Muscle of leg (tissue), 11 donors: ENCODE results near the gene TTC27. TPM values are rescaled to one million over a fixed set of nuclear protein-coding genes. Genes with fewer than 3 reads are reported as not detected.

Experiments used
- DNase-seq: peaks from one replicate; pipeline ENCODE4 v3.0.0; 2013
- H3K27ac ChIP-seq: one replicate; pipeline ENCODE4 v1.5.1; 2013; ENCODE audit warnings: mild to moderate bottlenecking, low read length, control low read depth
- H3K27me3 ChIP-seq: one replicate; pipeline ENCODE4 v1.6.1; 2013; ENCODE audit warnings: low read length; ENCODE audit not compliant: control insufficient read depth, insufficient read depth
- H3K36me3 ChIP-seq: one replicate; pipeline ENCODE4 v1.6.1; 2013; ENCODE audit warnings: low read length; ENCODE audit not compliant: control insufficient read depth, insufficient read depth
- H3K4me1 ChIP-seq: one replicate; pipeline ENCODE4 v1.6.1; 2013; ENCODE audit warnings: low read length; ENCODE audit not compliant: control insufficient read depth, insufficient read depth
- H3K4me3 ChIP-seq: one replicate; pipeline ENCODE4 v1.5.1; 2013; ENCODE audit warnings: low read length, control low read depth
- H3K9me3 ChIP-seq: replicated peaks from 2 replicates; pipeline ENCODE4 v1.6.1; 2013; ENCODE audit warnings: low read depth, low read length; ENCODE audit not compliant: control insufficient read depth
- WGBS: methylation state at CpG from one replicate; pipeline ENCODE4 v1.1.5; 2013; ENCODE audit warnings: missing lambda C conversion rate; ENCODE audit not compliant: insufficient coverage; 5-methylcytosine and 5-hydroxymethylcytosine counted together
- polyA plus RNA-seq, 8 donors: library from polyadenylated mRNA; unstranded; fragments of 120-200 nt; gene quantifications; one replicate each; pipeline versions ENCODE4 v1.2.1 to v1.2.3, GENCODE V29; 2013; ENCODE audit warnings: inconsistent platforms in 1 of 8, low replicate concordance in 1 of 8; ENCODE audit not compliant: insufficient read length in 8 of 8, insufficient read depth in 1 of 8
- total RNA-seq: library from RNA; stranded (reverse); fragments of 120-200 nt; gene quantifications from one replicate; pipeline ENCODE4 v1.2.4, GENCODE V29; 2013

The TTC27 gene
- total and polyA plus RNA-seq, 9 donors = 13.0 to 21.8 (median 16.3) TPM

DNA sequence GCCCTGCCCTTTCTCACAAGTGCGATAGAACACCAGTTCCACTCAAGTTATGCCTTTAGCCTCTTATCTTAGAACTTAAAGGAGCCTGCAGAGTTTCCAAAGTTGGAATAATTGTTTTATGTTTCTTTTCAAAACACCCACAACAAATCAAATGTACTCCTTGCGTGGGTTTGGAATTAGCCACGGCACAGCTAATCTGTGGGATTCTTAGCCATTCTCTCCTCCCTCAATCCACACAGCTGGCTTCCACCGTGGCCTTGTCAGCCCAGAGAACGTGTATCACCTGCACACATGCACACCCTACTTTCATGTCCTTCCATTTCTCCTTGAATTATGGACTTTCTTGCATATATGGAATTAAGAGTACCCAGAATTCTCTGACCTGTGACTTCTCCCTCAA lies 183.8 kb downstream of the TTC27 start:
- Histone ChIP-seq H3K4me3 (no peak overlapping the region), H3K4me1 (no peaks in the 10 kb centered on the region), H3K9me3 (no peaks in the 10 kb centered on the region), H3K36me3 (peaks cover 6% of the 10 kb centered on the region), H3K27ac (no peak overlapping the region), H3K27me3 (no peaks in the 10 kb centered on the region)
- DNase-seq = no peak
- WGBS = 60% methylated on average over 2 of the region's 5 CpGs

DNA sequence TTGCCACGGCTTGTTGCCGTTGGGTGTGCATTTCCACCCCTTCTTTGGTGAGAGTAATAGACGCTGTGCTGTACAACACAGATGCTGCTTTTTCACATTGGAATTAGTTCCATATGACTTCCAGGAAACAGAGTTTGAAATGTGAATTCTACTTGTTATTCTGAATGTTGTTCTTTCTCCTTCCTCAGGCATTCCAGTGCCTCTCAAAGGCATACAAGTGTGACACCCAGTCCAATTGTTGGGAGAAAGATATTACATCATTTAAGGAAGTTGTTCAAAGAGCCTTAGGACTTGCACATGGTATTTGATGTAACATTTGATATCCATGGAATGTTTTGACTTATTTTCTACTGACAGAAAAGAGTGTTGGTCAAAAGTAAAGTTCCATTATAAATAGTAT lies 184.5 kb downstream of the TTC27 start:
- peaks cover 6% of the 10 kb centered on the region for H3K36me3 ChIP-seq
- no peaks in the 10 kb centered on the region for H3K9me3 ChIP-seq
- H3K27ac ChIP-seq = peak overlapping the region; percentile 38
- WGBS = no CpG with 5 or more reads among the region's 3 CpGs
- no peaks in the 10 kb centered on the region for H3K4me1 ChIP-seq
- H3K4me3 ChIP-seq = no peak overlapping the region
- peak; percentile 68 for DNase-seq
- H3K27me3 ChIP-seq = no peaks in the 10 kb centered on the region

DNA sequence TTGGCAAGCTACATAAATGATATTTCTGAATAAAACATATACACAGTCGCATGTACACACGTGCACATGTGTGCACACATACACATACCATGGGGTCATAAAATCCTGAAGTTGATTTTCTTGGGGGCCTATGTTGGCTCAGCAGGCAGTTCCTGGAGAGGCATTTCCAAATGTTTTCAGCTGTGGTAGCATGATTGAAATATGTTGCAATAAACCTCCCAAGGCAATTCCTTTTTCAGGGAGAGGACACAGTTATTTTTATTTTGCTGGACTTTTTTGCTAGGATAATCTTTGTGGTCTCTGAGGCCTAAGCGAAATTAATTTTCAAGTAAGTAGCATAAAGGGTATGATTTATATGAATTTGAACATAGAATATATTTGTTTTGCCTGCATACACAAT lies 192.2 kb downstream of the TTC27 start:
- WGBS = no CpG with 5 or more reads among the region's 3 CpGs
- no peaks in the 10 kb centered on the region for H3K9me3 ChIP-seq
- no peaks in the 10 kb centered on the region for H3K36me3 ChIP-seq
- H3K27me3 ChIP-seq = no peaks in the 10 kb centered on the region
- no peak overlapping the region for H3K27ac ChIP-seq
- peaks cover under 1% of the 10 kb centered on the region for H3K4me1 ChIP-seq
- no peak for DNase-seq
- H3K4me3 ChIP-seq = no peak overlapping the region

DNA sequence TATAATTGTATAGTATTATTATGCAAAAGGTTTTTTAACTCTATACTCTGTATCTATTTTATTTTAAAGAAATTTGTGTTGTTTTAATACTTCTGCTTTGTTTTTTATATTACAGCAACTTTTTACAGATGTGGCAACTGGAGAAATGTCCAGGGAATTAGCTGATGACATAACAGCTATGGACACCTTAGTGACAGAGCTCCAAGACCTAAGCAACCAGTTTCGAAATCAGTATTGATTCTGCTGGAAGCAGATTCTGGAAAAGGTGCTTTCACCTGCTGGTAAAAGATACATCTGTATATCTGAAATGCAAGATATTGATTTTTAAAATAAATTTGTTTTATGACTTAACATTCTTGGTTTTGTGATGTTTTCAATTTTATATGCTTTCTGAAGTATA lies 192.9 kb downstream of the TTC27 start:
- no CpG with 5 or more reads among the region's 1 CpG for WGBS

DNA sequence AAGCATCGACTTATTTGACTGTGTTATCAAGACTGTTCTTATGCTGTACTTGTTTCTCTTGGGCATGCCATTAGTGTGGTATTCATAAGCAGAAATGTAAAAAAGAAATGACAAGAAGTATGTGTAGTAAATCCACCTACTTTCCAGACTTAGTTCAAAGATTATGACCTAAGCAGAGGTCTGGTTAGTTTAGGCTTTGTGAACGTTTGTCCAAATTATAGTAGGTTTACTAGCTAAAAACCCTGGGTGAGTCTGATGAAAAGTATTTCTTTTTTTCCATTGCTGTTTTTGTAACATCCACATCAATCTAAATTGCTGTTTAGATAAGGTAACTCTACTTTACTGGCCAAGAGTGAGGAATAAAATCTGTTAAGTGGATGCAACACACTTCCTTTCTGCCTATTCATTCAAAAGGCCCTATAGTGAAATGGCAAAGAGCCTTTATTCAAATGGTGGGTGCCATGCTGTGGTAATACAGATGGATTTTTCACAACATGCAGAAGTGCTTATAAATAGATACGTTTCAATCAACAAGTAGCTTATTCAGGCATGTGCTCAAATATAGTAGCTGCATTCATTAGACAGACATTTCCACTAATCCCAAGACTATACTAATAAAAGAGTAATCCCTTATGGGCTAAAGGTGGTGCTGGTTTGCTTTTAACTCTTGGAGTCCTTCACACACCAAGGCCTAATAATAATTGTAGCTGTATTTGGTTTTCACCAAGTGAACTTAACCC lies 196.4 kb downstream of the TTC27 start:
- peak; percentile 41 for DNase-seq
- 100% methylated on average over 1 of the region's 3 CpGs for WGBS
- no peak overlapping the region for H3K4me3 ChIP-seq
- no peak overlapping the region for H3K27ac ChIP-seq
- peaks cover 4% of the 10 kb centered on the region for H3K9me3 ChIP-seq
- H3K27me3 ChIP-seq = no peaks in the 10 kb centered on the region
- H3K4me1 ChIP-seq = peaks cover 12% of the 10 kb centered on the region
- H3K36me3 ChIP-seq = no peaks in the 10 kb centered on the region

More for the DNA sequence above, 192.9 kb downstream of the TTC27 start:
- no peak overlapping the region for H3K27ac ChIP-seq
- peaks cover 5% of the 10 kb centered on the region for H3K4me1 ChIP-seq
- no peak overlapping the region for H3K4me3 ChIP-seq
- DNase-seq = no peak
- H3K36me3 ChIP-seq = no peaks in the 10 kb centered on the region
- H3K9me3 ChIP-seq = no peaks in the 10 kb centered on the region
- H3K27me3 ChIP-seq = no peaks in the 10 kb centered on the region

DNA sequence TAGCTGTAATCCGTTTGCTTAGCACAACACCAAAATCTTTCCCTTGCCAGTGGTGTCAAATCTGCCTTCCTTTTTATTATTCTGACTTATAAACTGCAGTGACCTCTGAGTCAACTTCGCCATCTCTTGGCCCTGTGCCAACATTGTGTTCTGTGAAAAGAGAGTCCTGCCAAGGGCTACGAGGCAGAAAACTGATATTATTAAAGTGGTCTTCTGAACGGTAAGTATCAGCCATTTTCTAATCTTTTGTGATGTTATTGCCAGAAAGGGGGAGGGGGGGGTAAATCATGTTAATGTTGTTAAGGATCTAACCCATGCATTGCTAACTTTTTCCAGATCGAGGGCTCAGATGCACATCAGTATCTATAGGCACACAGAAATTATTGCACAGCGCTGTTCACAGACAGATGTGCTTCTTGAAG lies 197.5 kb downstream of the TTC27 start:
- Histone ChIP-seq H3K36me3 (no peaks in the 10 kb centered on the region), H3K4me3 (no peak overlapping the region), H3K27ac (peak overlapping the region; percentile 38), H3K9me3 (peaks cover 5% of the 10 kb centered on the region), H3K4me1 (peaks cover 12% of the 10 kb centered on the region), H3K27me3 (no peaks in the 10 kb centered on the region)
- WGBS = 16% methylated on average over 2 of the region's 6 CpGs
- peak; percentile 67 for DNase-seq

DNA sequence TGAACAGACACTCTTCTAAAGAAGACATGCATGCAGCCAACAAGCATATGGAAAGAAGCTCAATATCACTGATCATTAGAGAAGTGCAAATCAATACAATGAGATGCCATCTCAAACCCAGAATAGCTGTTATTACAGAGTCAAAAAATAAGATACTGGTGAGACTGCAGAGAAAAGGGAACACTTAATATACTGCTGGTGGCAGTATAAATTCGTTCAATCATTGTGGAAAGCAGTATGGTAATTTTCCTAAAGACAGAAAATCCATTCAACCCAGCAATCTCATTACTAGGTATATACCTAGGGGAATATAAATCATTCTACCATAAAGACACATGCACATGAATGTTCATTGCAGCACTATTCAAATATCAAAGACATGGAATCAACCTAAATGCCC lies 202.3 kb downstream of the TTC27 start:
- H3K36me3 ChIP-seq = no peaks in the 10 kb centered on the region
- peaks cover 12% of the 10 kb centered on the region for H3K4me1 ChIP-seq
- H3K4me3 ChIP-seq = no peak overlapping the region
- H3K27me3 ChIP-seq = no peaks in the 10 kb centered on the region
- WGBS = no CpG with 5 or more reads among the region's 1 CpG
- H3K27ac ChIP-seq = no peak overlapping the region
- DNase-seq = no peak
- H3K9me3 ChIP-seq = peaks cover 5% of the 10 kb centered on the region

DNA sequence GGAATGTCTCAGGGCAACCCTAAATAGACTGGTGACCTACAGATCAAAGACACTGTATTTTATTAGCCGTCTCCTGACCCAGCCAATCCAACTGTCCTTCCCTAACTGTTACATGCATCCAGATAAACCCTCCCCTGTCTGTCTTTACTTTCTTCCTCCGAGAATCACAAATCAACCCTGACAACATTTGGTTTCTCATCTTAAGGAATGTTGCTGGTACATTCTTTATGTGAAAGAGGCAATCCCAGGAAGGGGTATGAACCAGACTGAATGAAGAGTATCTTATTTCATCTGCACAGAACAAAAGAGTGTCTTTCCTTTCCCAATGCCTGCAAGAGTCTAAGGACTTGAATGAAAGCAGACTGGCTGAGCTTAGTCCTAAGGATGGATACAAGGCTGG lies 205.0 kb downstream of the TTC27 start:
- no peak overlapping the region for H3K4me3 ChIP-seq
- peaks cover 7% of the 10 kb centered on the region for H3K4me1 ChIP-seq
- no peak overlapping the region for H3K27ac ChIP-seq
- H3K36me3 ChIP-seq = no peaks in the 10 kb centered on the region
- peaks cover 5% of the 10 kb centered on the region for H3K9me3 ChIP-seq
- WGBS = 50% methylated on average over 1 of the region's 2 CpGs
- DNase-seq = no peak
- H3K27me3 ChIP-seq = no peaks in the 10 kb centered on the region

DNA sequence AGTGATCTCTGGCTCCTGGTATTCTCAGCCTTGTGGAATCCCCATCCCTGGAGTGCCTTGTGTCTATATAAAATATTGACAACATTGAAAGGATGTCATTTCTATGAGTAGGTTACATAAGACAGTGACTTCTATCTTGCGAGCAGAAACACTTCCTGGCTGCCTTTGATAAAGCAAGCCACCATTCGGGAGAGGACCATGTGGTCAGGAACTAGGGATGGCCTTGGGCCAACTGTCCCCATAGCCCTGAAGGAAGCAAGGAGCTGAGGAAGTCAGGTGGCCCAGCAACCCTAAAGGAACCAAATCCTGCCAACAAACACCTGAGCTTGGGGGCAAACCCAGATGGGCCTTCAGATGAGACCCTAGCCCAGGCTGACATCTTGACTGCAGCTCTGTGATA lies 205.9 kb downstream of the TTC27 start:
- no peak overlapping the region for H3K27ac ChIP-seq
- H3K4me3 ChIP-seq = no peak overlapping the region
- H3K4me1 ChIP-seq = peaks cover 7% of the 10 kb centered on the region
- H3K27me3 ChIP-seq = no peaks in the 10 kb centered on the region
- 72% methylated on average over 2 of the region's 2 CpGs for WGBS
- H3K36me3 ChIP-seq = no peaks in the 10 kb centered on the region
- H3K9me3 ChIP-seq = peaks cover 3% of the 10 kb centered on the region
- DNase-seq = no peak

DNA sequence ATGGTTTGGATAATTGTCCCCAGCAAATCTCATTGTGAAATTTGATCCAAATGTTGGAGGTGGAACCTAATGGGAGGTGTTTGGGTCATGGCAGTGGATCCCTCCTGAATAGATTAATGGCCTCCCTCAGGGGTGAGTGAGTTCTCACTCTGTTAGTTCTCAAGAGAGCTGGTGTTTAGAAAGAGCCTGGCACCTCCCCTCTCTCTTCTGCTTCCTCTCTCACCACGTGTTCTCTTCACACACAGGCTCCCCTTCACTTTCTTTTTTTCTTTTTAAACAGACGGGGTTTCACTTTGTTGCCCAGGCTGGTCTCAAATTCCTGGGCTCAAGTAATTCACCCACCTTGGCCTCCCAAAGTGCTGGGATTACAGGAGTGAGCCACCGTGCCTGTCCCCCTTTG lies 207.3 kb downstream of the TTC27 start:
- Histone ChIP-seq H3K4me3 (no peak overlapping the region), H3K27me3 (no peaks in the 10 kb centered on the region), H3K4me1 (peaks cover 7% of the 10 kb centered on the region), H3K9me3 (no peaks in the 10 kb centered on the region), H3K36me3 (no peaks in the 10 kb centered on the region), H3K27ac (no peak overlapping the region)
- no peak for DNase-seq
- 54% methylated on average over 3 of the region's 3 CpGs for WGBS

DNA sequence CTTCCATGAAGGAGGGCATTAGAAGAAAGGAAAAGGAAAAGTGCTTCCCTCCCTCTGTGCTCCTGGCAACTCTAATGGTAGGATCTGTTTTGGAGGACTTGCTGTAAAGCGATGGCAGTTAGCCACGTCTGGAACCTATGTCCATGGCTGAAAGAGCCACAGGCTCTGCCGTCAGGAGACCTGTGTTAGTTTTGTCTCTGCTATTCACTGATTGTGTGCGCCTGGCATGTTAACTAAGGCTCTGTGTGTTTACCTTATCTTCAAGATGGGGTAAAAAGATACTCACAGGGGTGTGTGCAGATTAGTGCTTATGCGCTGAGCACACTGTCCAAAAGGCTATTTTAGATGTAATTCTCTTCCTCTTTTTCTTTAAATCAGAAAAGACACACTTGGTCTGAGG lies 209.1 kb downstream of the TTC27 start:
- H3K4me1 ChIP-seq = peaks cover 7% of the 10 kb centered on the region
- H3K36me3 ChIP-seq = no peaks in the 10 kb centered on the region
- DNase-seq = peak; percentile 63
- H3K27ac ChIP-seq = no peak overlapping the region
- H3K27me3 ChIP-seq = no peaks in the 10 kb centered on the region
- no peaks in the 10 kb centered on the region for H3K9me3 ChIP-seq
- WGBS = 45% methylated on average over 2 of the region's 5 CpGs
- H3K4me3 ChIP-seq = no peak overlapping the region
